T-helper 1 cell treated with Interleukin-12 subunit alpha and Interleukin-12 subunit beta and Interleukin-4 antibody, amounts not matched to agents 30 μg/mL and 1 μg/mL, for 36 hours (primary cell): ENCODE measurements around the gene HDAC9.

Source experiments
- H3K27ac Mint-ChIP-seq: one replicate; pipeline ENCODE4 v1.8.0; 2021; ENCODE audit warnings: mild to moderate bottlenecking, mixed read lengths
- H3K27me3 Mint-ChIP-seq: one replicate; pipeline ENCODE4 v1.8.0; 2021; ENCODE audit warnings: low read depth, mixed read lengths
- H3K36me3 Mint-ChIP-seq: one replicate; pipeline ENCODE4 v1.8.0; 2021; ENCODE audit warnings: low read depth, mixed read lengths
- H3K4me1 Mint-ChIP-seq: one replicate; pipeline ENCODE4 v1.8.0; 2021; ENCODE audit warnings: low read depth, mixed read lengths
- H3K4me3 Mint-ChIP-seq: one replicate; pipeline ENCODE4 v1.8.0; 2021; ENCODE audit warnings: mild to moderate bottlenecking, moderate library complexity, mixed read lengths
- H3K9me3 Mint-ChIP-seq: one replicate; pipeline ENCODE4 v1.8.0; 2021; ENCODE audit warnings: mixed read lengths

HDAC9 gene

GRCh38 chr7:18771834-18772566 lies 276.5 kb downstream of the HDAC9 start:
- Mint-ChIP-seq H3K4me3 (no peak overlapping the region), H3K9me3 (peaks cover 4% of the 10 kb centered on the region), H3K4me1 (peaks cover 1% of the 10 kb centered on the region), H3K27me3 (no peaks in the 10 kb centered on the region), H3K27ac (no peak overlapping the region), H3K36me3 (no peaks in the 10 kb centered on the region)

GRCh38 chr7:18772567-18772965 lies 277.0 kb downstream of the HDAC9 start:
- H3K9me3 Mint-ChIP-seq = peaks cover 4% of the 10 kb centered on the region
- H3K27ac Mint-ChIP-seq = no peak overlapping the region
- peaks cover 1% of the 10 kb centered on the region for H3K4me1 Mint-ChIP-seq
- H3K27me3 Mint-ChIP-seq = no peaks in the 10 kb centered on the region
- H3K36me3 Mint-ChIP-seq = no peaks in the 10 kb centered on the region
- H3K4me3 Mint-ChIP-seq = no peak overlapping the region

GRCh38 chr7:18777314-18777713 lies 281.8 kb downstream of the HDAC9 start:
- H3K27ac Mint-ChIP-seq = no peak overlapping the region
- H3K9me3 Mint-ChIP-seq = peaks cover 7% of the 10 kb centered on the region
- H3K4me3 Mint-ChIP-seq = no peak overlapping the region

GRCh38 chr7:18778594-18778993 lies 283.0 kb downstream of the HDAC9 start:
- peaks cover 1% of the 10 kb centered on the region for H3K4me1 Mint-ChIP-seq
- H3K4me3 Mint-ChIP-seq = no peak overlapping the region
- H3K36me3 Mint-ChIP-seq = no peaks in the 10 kb centered on the region
- no peaks in the 10 kb centered on the region for H3K27me3 Mint-ChIP-seq
- no peak overlapping the region for H3K27ac Mint-ChIP-seq
- H3K9me3 Mint-ChIP-seq = peaks cover 7% of the 10 kb centered on the region

More at GRCh38 chr7:18777314-18777713, 281.8 kb downstream of the HDAC9 start:
- H3K27me3 Mint-ChIP-seq = no peaks in the 10 kb centered on the region
- H3K36me3 Mint-ChIP-seq = no peaks in the 10 kb centered on the region
- peaks cover 1% of the 10 kb centered on the region for H3K4me1 Mint-ChIP-seq

- peaks cover 3% of the 10 kb centered on the region for H3K9me3 Mint-ChIP-seq
- no peaks in the 10 kb centered on the region for H3K4me1 Mint-ChIP-seq
- no peak overlapping the region for H3K4me3 Mint-ChIP-seq
- no peaks in the 10 kb centered on the region for H3K27me3 Mint-ChIP-seq
- H3K27ac Mint-ChIP-seq = no peak overlapping the region
- H3K36me3 Mint-ChIP-seq = no peaks in the 10 kb centered on the region
Observed at GRCh38 chr7:18780266-18780665, 284.7 kb downstream of the HDAC9 start.

GRCh38 chr7:18780938-18781337 lies 285.4 kb downstream of the HDAC9 start:
- Mint-ChIP-seq H3K27ac (no peak overlapping the region), H3K9me3 (peaks cover 3% of the 10 kb centered on the region), H3K4me1 (no peaks in the 10 kb centered on the region), H3K36me3 (no peaks in the 10 kb centered on the region), H3K27me3 (no peaks in the 10 kb centered on the region), H3K4me3 (no peak overlapping the region)

GRCh38 chr7:18786196-18786727 lies 290.7 kb downstream of the HDAC9 start:
- Mint-ChIP-seq H3K4me3 (no peak overlapping the region), H3K36me3 (no peaks in the 10 kb centered on the region), H3K4me1 (no peaks in the 10 kb centered on the region), H3K9me3 (peaks cover 13% of the 10 kb centered on the region), H3K27ac (no peak overlapping the region), H3K27me3 (no peaks in the 10 kb centered on the region)

GRCh38 chr7:18786796-18787195 lies 291.2 kb downstream of the HDAC9 start:
- H3K4me3 Mint-ChIP-seq = no peak overlapping the region
- peaks cover 13% of the 10 kb centered on the region for H3K9me3 Mint-ChIP-seq
- H3K4me1 Mint-ChIP-seq = no peaks in the 10 kb centered on the region
- no peaks in the 10 kb centered on the region for H3K27me3 Mint-ChIP-seq
- H3K27ac Mint-ChIP-seq = peak overlapping the region; percentile 34
- H3K36me3 Mint-ChIP-seq = no peaks in the 10 kb centered on the region

- no peaks in the 10 kb centered on the region for H3K27me3 Mint-ChIP-seq
- H3K4me1 Mint-ChIP-seq = no peaks in the 10 kb centered on the region
- no peaks in the 10 kb centered on the region for H3K36me3 Mint-ChIP-seq
- H3K9me3 Mint-ChIP-seq = peaks cover 13% of the 10 kb centered on the region
- no peak overlapping the region for H3K4me3 Mint-ChIP-seq
- no peak overlapping the region for H3K27ac Mint-ChIP-seq
Observed at GRCh38 chr7:18788026-18788425, 292.5 kb downstream of the HDAC9 start.

- no peaks in the 10 kb centered on the region for H3K36me3 Mint-ChIP-seq
- H3K27ac Mint-ChIP-seq = no peak overlapping the region
- H3K27me3 Mint-ChIP-seq = no peaks in the 10 kb centered on the region
- H3K4me1 Mint-ChIP-seq = no peaks in the 10 kb centered on the region
- H3K4me3 Mint-ChIP-seq = no peak overlapping the region
- H3K9me3 Mint-ChIP-seq = peaks cover 6% of the 10 kb centered on the region
Observed at GRCh38 chr7:18792871-18793595, 297.5 kb downstream of the HDAC9 start.

- Mint-ChIP-seq H3K27me3 (no peaks in the 10 kb centered on the region), H3K36me3 (no peaks in the 10 kb centered on the region), H3K4me1 (no peaks in the 10 kb centered on the region), H3K9me3 (no peaks in the 10 kb centered on the region), H3K27ac (no peak overlapping the region), H3K4me3 (no peak overlapping the region)
Observed at GRCh38 chr7:18796216-18796615, 300.7 kb downstream of the HDAC9 start.

GRCh38 chr7:18798088-18798906 lies 302.7 kb downstream of the HDAC9 start:
- Mint-ChIP-seq H3K9me3 (no peaks in the 10 kb centered on the region), H3K4me3 (no peak overlapping the region), H3K4me1 (no peaks in the 10 kb centered on the region)

GRCh38 chr7:18799899-18800298 lies 304.4 kb downstream of the HDAC9 start:
- no peaks in the 10 kb centered on the region for H3K9me3 Mint-ChIP-seq

More at GRCh38 chr7:18798088-18798906, 302.7 kb downstream of the HDAC9 start:
- H3K36me3 Mint-ChIP-seq = no peaks in the 10 kb centered on the region
- H3K27me3 Mint-ChIP-seq = no peaks in the 10 kb centered on the region
- no peak overlapping the region for H3K27ac Mint-ChIP-seq

GRCh38 chr7:18803923-18804322 lies 308.4 kb downstream of the HDAC9 start:
- Mint-ChIP-seq H3K27me3 (no peaks in the 10 kb centered on the region), H3K4me1 (no peaks in the 10 kb centered on the region)

More at GRCh38 chr7:18799899-18800298, 304.4 kb downstream of the HDAC9 start:
- H3K4me3 Mint-ChIP-seq = no peak overlapping the region
- no peaks in the 10 kb centered on the region for H3K27me3 Mint-ChIP-seq
- H3K36me3 Mint-ChIP-seq = no peaks in the 10 kb centered on the region
- no peak overlapping the region for H3K27ac Mint-ChIP-seq
- no peaks in the 10 kb centered on the region for H3K4me1 Mint-ChIP-seq

More at GRCh38 chr7:18803923-18804322, 308.4 kb downstream of the HDAC9 start:
- H3K27ac Mint-ChIP-seq = no peak overlapping the region
- no peaks in the 10 kb centered on the region for H3K36me3 Mint-ChIP-seq
- peaks cover 4% of the 10 kb centered on the region for H3K9me3 Mint-ChIP-seq
- H3K4me3 Mint-ChIP-seq = no peak overlapping the region
